ENCODE measurements around the gene WAPL. TPM values are rescaled to one million over a fixed set of nuclear protein-coding genes. Genes with fewer than 3 reads are reported as not detected.
"Not testable (repeated sequence)": the region's sequence is repeated elsewhere in the genome, so short reads cannot be mapped to it uniquely, and the experiment has no call there.

The WAPL gene
- total RNA-seq, 1 experiment from 2014 or later = 49.4 TPM

- TF ChIP-seq CTCF (conservative IDR thresholded peaks at IDR 0.05; ENCODE audit: low read depth, low read length) = no peak
- Histone ChIP-seq H3K36me3 (ENCODE audit: insufficient read depth, low read length, poor library complexity, severe bottlenecking) (no peaks in the 10 kb centered on the region), H3K27ac (ENCODE audit: low read depth, low read length, poor library complexity, severe bottlenecking) (no peak overlapping the region), H3K27me3 (replicated peaks; ENCODE audit: insufficient read depth, low read depth, low read length, poor library complexity) (peaks cover 6% of the 10 kb centered on the region), H3K9me3 (ENCODE audit: low read depth, low read length, poor library complexity, severe bottlenecking) (no peaks in the 10 kb centered on the region), H3K4me1 (ENCODE audit: insufficient read depth, low read length, poor library complexity, severe bottlenecking) (no peaks in the 10 kb centered on the region), H3K4me3 (ENCODE audit: low read depth, low read length, poor library complexity, severe bottlenecking) (no peak overlapping the region)
- no peak for DNase-seq (ENCODE audit: low spot score)
- no TSS peak for BruUV-seq (replicated peaks)
- ChIA-PET POLR2A (ENCODE audit: low non-redundant PET) (interaction anchor here (0.7 kb wide), 1 partner anchor 286 kb away, joined by 4 read pairs; no protein-coding TSS in a partner anchor), CTCF (no interaction called here)
- intact Hi-C loops (cut with micrococcal nuclease; ENCODE audit: unreplicated experiment) = no loop called here
These were observed 131.1 kb downstream of the WAPL start for GRCh38 chr10:86390337-86391120.

GRCh38 chr10:86389441-86390193, 132.0 kb downstream of the WAPL start:
- Histone ChIP-seq H3K4me1 (ENCODE audit: insufficient read depth, low read length, poor library complexity, severe bottlenecking) (no peaks in the 10 kb centered on the region), H3K36me3 (ENCODE audit: insufficient read depth, low read length, poor library complexity, severe bottlenecking) (no peaks in the 10 kb centered on the region), H3K27ac (ENCODE audit: low read depth, low read length, poor library complexity, severe bottlenecking) (no peak overlapping the region), H3K27me3 (replicated peaks; ENCODE audit: insufficient read depth, low read depth, low read length, poor library complexity) (peaks cover 12% of the 10 kb centered on the region), H3K4me3 (ENCODE audit: low read depth, low read length, poor library complexity, severe bottlenecking) (no peak overlapping the region), H3K9me3 (ENCODE audit: low read depth, low read length, poor library complexity, severe bottlenecking) (no peaks in the 10 kb centered on the region)
- intact Hi-C loops (cut with micrococcal nuclease; ENCODE audit: unreplicated experiment) = no loop called here
- ChIA-PET CTCF (no interaction called here), POLR2A (ENCODE audit: low non-redundant PET) (no interaction called here)
- TF ChIP-seq EZH2 (IDR thresholded peaks at IDR 0.05; ENCODE audit: borderline replicate concordance, low read depth, low read length, poor library complexity, severe bottlenecking) = no peak
- TF ChIP-seq CTCF (conservative IDR thresholded peaks at IDR 0.05; ENCODE audit: low read depth, low read length) = no peak
- DNase-seq (ENCODE audit: low spot score) = no peak
- BruUV-seq (replicated peaks) = no TSS peak

- intact Hi-C loops (cut with micrococcal nuclease; ENCODE audit: unreplicated experiment); H3K9me3 ChIP-seq (ENCODE audit: low read depth, low read length, poor library complexity, severe bottlenecking); CTCF ChIA-PET; H3K36me3 ChIP-seq (ENCODE audit: insufficient read depth, low read length, poor library complexity, severe bottlenecking); DNase-seq (ENCODE audit: low spot score); POLR2A ChIA-PET (ENCODE audit: low non-redundant PET); BruUV-seq (replicated peaks); H3K27ac ChIP-seq (ENCODE audit: low read depth, low read length, poor library complexity, severe bottlenecking); H3K4me1 ChIP-seq (ENCODE audit: insufficient read depth, low read length, poor library complexity, severe bottlenecking); H3K4me3 ChIP-seq (ENCODE audit: low read depth, low read length, poor library complexity, severe bottlenecking): not testable (repeated sequence)
- peaks cover 13% of the 10 kb centered on the region for H3K27me3 ChIP-seq (replicated peaks; ENCODE audit: insufficient read depth, low read depth, low read length, poor library complexity)
These were observed 132.5 kb downstream of the WAPL start for GRCh38 chr10:86389109-86389440.
